LNCAP (cell line): Measurements from ENCODE around the gene DPP4.

Experiments
- TF ChIP-seq, protein P1 (sequence below): fragments of 450-650 bp; IDR thresholded peaks from 2 replicates; pipeline ENCODE4 v1.5.1; 2017; ENCODE audit warnings: mild to moderate bottlenecking

Gene DPP4

GRCh38 chr2:162111958-162112850, 38.2 kb upstream of the DPP4 start:
- TF ChIP-seq, protein P1, sequence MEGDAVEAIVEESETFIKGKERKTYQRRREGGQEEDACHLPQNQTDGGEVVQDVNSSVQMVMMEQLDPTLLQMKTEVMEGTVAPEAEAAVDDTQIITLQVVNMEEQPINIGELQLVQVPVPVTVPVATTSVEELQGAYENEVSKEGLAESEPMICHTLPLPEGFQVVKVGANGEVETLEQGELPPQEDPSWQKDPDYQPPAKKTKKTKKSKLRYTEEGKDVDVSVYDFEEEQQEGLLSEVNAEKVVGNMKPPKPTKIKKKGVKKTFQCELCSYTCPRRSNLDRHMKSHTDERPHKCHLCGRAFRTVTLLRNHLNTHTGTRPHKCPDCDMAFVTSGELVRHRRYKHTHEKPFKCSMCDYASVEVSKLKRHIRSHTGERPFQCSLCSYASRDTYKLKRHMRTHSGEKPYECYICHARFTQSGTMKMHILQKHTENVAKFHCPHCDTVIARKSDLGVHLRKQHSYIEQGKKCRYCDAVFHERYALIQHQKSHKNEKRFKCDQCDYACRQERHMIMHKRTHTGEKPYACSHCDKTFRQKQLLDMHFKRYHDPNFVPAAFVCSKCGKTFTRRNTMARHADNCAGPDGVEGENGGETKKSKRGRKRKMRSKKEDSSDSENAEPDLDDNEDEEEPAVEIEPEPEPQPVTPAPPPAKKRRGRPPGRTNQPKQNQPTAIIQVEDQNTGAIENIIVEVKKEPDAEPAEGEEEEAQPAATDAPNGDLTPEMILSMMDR, result no peak

DNA sequence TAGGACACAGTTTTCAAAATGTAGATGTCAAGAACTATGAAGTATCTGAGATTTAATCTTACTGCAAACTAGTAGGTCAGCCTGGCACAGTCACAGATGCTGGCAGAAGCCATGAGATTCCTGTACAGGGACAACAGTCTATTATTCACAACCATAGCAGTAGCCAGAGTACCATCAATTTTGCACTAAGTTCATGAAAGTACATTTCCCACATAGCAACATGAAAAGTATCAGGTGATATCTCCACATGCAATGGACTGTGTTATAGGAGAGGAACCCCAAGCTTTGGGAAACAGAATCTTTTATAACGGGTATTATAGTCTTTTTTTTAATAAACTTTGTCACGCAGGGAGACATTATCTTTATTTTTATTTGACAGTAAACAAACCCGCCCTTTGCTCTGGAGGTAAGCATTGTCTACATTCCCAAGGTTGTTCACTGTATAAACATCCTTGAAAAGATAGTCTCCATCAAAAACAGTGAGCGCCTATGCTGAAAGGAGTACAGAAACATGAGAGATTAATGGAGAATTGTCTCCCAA, 33.4 kb upstream of the DPP4 start:
- TF ChIP-seq, protein P1, result no peak

DNA sequence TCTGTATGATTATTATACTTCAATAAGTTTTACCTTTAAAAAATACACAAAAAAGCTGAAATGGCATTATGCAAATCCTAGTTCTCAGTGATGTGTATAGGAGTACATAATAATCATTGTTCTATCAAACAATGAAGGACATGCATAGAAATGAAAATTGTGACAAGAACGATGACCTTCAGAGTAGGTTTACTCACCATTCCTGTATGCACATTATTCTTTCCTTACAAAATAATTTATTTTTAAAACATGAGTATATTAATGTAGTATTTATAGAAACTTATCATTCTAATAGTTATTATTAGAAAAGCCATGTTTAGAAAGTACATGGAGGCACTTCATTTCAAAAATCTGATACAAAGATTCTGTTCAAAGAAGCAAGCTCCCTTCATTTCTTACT, 32.7 kb upstream of the DPP4 start:
- TF ChIP-seq, protein P1, result no peak

- TF ChIP-seq, protein P1, result no peak
Measured at GRCh38 chr2:162106146-162106551, 32.1 kb upstream of the DPP4 start.

DNA sequence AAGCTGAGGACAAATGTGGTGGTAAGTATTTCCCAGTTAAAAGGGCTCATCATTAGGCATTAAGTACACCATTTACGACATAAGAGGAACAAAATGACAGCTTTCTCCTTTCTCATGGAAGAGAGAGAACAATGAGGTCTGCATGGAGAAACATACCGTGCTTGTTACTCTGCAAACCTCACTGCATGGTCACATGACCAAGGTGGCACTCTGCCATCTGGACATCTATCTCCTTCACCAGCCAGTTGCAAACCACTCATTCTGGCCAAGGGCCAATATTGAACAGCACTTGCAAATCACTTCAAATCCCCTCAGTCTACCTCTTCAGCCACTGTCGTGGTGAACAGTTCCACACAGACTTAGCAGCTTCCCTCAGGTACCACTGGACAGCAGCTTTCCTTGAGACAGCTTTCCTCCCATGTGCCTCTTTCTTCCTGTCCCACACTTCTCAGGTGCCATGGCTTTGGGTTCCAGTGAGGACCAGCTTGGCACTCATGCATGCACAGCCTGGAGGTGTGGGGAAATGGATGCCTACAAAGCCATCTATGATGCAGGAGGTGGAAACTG, 29.5 kb upstream of the DPP4 start:
- TF ChIP-seq, protein P1, result no peak

DNA sequence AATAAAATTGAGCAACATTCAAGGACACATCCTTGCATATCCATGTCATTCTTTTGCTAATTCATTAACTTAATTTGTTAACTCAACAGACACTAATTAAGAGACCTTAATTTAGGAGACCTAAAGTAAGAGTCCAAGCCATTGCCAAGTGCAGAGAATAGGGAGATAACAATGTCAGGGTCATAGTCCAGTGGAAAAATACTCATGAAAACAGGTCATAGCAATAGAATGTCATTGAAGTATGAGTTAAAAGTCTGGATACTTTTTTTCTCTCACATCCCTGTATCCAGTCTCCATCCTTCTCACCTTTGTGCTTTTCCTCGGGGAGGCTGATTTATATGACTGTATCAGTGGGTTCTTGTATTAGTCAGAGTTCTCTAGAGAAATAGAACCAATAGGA, 26.6 kb upstream of the DPP4 start:
- TF ChIP-seq, protein P1, result no peak

GRCh38 chr2:162099836-162100235, 25.8 kb upstream of the DPP4 start:
- TF ChIP-seq, protein P1, result no peak
